HG02970 (cell line): ENCODE measurements around the gene KCNMA1.

Experiments
- ATAC-seq: cut with Tn5 transposase; IDR thresholded peaks from one replicate; pipeline ENCODE4 v1.9.1; 2021; ENCODE audit warnings: mild to moderate bottlenecking, moderate library complexity, moderate number of reproducible peaks; ENCODE audit not compliant: unreplicated experiment, low FRiP score

KCNMA1 gene

DNA sequence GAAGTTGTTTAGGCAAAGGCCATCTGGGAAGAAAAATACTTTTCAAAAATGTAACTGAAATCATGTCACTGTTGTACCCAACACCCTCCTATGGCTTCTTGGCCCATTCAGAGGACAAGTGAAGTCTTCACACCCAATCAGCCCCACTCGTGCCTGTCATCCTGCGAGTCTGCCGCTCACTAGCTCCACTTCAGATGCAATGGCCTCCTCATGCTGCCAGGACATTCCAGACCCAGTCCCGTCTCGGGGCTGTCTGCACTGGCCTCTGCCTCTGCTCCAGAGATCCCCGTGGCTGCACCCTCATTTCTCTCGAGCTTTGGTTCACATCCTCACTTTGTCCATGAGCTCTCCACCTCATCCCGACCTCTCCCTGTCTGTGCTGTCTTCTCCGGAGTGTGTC, 227.1 kb downstream of the KCNMA1 start:
- ATAC-seq, result no peak

DNA sequence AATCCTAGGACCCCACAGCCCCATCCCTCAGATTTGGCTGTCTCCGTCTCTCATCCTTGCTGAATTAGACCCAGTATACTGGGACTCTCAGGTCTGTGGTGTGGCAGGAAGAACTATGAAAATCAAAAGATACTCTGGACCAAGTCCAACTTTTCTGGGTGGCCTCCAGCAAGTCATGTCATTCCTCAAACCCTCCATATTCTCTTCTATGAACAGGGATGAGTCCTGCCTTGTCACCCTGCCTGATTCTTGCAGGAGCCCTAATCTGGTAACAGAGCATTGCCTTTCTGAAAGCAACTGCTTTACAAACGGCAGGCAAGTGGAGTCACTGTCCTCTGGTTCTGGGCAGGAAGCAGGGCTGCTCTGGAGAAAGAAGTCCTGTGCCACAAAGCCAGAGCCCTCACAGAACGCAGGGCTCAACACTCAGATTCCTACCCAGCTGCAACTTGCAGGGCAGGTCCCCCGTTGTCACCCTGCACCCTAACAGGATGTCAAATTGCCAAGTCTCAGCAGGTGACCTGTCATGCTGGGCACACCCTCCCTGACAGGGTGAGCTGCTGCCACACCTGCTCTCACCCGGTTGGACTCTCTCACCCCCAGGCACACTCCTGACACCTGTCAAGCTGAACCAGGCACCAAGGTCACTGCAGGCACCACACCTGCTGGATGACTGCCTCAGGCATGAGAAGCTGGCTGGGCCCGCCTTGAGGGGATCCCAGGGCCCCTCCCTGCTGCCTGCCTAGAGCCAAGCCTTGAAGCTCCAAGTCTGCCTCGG, 227.7 kb downstream of the KCNMA1 start:
- no peak for ATAC-seq

DNA sequence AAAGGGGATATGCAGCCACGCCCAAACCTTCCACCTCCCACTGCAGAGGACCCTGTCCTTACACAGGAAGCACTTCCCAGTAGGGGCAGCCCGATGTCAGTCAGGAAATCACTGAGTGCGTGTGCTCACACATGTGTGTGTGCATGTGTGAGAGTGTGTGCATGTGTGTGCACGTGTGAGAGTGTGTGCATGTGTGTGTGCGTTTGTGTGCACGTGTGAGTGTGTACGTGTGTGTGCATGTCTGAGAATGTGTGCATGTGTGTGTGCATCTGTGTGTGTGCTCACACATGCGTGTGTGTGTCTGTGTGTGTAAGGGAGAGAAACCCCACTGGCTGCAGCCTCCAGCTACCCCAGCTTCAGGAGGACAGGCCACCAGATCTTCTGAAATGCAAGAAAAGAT, 229.3 kb downstream of the KCNMA1 start:
- ATAC-seq, result no peak

DNA sequence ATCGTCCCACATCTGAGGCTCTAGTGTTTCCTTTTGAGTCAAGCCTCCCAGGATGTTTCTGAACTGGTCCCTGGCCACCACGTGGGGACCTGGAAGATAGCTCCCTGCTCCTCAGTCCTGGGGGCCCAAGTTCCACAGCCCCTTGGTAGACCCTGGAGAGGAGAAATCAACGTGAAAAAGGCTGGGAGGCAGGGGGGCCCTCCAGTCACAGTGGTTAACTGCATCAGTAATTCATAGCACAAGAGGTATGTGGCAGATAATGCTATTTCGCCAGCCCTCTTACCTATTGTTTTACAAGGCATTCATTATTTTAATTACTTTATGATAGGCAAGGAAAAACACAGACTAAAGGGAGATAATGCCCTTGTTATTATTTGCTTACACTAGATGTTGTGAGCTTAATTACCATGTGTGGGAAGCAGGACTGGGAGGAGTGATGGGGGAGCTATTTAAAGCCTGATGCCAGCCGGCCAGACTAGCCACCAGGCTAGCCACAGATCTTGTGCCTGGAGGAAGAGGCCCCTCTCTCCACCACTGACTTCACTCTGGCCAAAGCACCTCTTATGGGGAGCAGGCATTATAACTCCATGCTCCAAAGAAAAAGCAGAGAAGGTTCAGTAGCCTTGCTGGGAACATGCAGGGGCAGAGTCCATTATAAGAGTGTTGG, 230.7 kb downstream of the KCNMA1 start:
- no peak for ATAC-seq

DNA sequence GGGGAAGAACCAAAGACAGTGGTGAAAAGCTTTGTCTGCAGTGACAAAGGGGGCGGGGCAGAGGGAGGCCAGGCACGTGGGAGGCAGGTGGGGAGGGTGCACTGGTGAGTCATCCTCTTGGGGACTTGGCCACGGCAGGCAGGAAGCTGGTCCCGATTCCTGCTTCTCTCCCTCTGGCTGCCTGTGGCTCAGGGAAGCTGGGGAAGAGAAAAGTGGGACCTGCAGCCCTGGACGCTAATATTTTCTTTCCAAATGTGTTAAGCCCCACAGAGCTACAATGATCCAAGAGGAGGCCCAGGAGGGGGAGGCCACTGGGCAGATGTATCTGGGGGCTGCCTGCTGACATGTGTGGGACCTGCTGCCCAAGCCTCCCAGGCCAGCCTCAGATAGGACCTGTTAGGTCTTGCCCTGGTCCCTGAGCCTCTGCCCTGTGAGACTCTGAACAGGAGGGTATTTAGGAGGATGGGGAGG, 231.8 kb downstream of the KCNMA1 start:
- ATAC-seq, result no peak

DNA sequence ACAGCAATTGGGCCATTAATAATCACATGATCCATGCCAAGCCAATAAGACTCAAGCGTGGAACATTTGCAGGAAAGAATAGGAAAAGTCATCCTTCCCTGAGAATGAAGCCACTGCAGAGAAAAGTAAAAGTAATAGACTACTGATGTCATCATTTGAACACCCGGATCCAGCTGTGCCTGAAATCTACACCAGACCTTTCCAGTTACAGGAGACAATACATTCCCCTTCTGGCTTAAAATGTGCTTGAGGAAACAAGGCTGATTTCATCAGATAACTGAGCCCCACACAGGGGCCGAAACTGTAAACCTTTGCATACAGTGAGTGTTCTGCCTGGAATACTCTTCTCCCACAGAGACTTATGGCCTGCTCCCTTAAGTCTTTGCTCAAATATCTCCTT, 232.8 kb downstream of the KCNMA1 start:
- ATAC-seq, result no peak

DNA sequence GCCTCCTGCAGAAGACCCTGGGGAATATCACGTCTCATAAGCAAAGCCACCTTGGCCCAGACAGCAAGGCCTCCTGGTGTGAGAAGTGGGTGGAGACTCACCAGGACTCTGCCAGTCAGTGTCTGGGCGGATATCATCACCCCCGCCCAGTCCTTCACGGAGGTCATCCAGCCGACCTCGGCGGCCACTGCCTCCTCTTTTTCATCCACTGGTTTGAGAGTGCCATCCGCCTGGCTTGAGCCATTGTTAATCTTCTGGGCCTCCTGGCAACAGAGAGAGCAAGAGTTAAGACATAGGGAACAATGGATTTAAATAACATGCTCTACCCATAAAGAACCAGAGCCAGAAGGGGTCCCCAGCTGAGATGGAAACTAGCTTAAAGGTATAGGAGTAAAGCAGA, 233.8 kb downstream of the KCNMA1 start:
- no peak for ATAC-seq

DNA sequence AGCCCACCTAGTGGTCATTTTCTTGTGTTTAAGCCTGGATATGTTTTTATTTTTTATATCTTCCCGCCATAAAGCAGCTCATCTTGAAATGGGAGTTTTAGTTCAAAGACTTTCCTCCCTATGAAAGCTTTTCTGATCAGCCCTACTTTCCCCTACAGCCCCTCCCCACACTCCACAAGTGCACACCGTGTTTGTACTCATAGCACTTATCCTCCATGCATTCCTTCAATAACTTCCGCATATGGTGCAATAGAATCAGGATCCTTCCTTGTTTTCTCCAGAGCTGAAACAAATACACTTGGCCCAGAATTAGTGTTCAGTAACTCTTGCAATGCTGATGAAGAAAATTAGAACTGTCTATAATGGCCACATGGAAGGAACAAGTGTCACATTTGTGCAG, 235.9 kb downstream of the KCNMA1 start:
- ATAC-seq, result no peak

DNA sequence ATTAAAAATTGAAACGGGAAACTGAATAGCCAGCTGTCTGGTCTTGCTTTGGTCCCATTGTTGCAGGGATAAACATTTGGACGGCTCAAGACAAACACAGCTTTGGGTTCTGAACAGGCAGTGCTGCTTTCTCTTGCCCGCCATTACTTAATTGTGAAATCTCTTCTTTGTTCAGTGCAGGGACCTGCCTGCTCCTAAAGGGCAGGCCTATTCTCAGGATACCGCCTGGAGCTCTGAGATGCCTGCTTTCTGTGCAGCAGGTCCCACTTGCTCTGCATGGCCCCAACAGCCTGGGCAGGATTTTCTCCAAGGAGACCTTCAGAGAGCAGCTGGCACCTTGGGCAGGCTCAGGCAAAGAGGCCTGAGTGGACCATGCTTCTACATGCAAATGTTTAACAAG, 237.6 kb downstream of the KCNMA1 start:
- no peak for ATAC-seq

DNA sequence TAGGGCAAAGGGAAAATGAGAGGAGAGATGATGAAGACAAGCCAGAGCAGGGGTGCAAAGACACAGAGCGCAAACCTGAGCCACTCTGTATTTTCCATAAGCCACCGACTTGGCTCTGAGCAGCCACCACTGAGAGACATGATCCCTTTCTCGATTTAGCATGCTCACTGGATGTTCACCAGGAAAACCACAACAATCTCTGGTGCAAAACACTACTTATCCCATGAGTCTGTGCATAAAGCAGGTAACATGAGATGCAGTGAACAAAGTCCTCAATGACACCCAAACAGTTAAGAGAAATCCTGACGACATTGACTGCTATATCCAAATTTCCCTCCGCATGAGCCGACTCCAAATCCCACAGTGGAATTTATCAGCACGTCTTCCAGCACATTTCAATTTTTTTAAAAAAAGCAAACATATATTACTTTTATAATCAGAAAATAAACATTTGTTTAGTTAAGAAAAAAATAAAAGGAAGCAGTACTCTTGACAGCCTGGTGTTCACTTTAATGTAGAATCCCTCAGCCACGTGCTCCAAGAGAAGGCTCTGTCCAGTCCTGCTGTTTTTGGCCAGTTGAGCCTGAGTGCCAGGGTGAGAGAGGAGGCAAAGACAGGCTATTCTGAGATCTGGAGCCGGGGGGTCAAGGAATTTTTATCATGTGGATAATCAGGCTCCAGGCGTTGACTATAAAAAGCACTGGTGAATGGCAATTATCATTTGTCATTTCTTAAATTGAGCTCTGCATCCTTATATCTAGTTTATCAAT, 238.4 kb downstream of the KCNMA1 start:
- no peak for ATAC-seq

DNA sequence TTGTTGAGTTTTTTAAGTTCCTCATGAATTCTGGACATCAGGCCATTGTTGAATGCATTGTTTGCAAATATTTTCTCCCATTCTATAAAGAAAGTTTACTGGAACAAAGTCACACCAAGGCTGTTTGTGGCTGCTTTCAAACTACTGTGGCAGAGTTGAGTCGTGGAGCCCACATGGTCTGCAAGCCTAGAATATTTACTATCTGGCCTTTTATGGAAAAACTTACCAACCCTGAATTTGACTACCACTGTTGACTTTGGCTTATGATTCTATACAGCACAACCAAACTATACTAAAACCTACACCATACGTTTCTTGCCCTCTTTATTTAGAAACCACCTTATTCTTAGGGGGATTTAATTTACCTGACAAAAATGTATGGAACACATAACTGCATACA, 239.1 kb downstream of the KCNMA1 start:
- ATAC-seq, result no peak

DNA sequence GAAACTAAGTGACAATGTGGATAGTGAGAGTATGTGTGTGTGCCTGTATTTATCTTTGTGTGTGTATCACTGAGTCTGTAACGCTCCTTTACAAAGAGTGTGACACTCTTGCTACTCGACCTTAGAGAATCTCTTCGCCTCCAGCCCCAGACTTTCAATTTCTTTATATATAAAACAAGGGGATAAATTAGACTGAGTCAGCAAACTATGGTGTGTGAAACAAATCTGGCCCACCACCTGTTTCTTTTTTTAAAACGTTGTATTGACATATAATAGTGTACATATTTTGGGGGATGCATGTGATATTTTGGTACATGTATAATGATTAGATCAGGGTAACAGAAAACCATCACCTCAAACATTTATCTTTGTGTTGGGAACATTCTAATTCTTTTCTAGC, 240.5 kb downstream of the KCNMA1 start:
- ATAC-seq, result no peak

DNA sequence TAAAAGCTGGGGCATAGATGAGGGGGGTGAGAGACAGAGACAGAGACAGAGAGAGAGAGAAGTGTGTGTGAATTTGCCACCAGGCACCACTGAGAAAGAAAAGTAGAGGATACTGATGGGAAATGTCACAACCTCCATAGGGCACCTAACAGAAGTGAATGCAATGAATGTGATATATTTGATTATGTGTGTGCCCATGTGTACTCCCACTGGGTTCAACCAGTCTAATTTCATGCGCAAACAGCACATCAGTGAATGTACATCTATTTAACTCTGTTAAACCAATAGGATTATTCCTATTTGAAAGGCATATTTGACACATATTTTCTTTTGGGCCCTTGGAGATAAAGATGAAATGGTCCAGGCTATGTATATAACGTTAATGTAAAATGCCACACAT, 241.3 kb downstream of the KCNMA1 start:
- no peak for ATAC-seq

DNA sequence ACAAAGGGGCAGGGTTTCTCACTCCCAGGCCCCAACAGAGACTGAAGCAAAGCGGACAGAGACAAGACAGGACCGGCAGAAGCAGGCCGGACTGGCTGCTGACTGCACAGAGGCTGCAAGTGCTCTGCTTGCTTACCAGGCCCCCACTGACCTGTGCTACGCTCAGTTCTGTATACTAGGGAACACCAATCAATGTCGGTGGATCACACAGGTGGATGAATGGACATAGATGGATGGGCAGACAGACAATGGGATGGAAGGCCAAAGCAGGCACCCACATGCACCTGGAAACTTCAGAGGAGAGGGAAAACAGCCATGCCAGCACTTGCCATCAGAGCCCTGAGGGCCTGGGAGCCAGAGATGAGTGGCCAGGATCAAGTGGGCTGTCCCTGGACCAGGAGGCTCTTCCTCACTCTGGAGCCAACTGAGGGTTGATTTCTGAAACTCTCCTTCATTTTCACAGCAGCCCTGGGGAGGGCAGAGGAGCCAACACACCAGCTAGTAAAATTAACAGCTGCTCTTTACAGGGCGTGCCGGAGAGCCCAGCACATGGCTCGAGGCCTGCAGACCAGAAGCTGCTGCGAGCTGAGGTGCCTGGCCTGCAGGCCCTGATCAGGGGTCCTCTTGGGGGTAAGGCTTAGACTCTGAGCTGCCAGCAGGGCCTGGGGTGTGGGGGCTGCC, 243.6 kb downstream of the KCNMA1 start:
- no peak for ATAC-seq

DNA sequence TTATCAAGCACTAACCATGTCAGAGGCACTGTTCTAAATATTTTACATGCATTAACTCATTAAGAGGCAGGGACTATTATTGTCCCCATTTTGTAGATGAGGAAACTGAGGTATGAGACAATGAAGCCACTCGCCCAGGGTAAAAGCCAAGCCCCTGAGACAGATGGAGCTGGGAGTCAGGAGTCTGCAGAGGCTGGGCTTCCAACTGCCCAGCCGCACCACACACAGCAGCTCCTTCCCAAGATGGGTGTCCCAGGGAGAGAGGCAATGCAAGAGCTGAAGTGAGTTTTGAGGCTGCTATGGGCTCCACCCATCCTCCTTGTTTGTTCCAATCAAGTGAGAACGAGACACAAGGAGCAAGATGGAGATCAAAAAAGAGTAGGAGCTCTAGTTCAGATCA, 244.2 kb downstream of the KCNMA1 start:
- ATAC-seq, result no peak

DNA sequence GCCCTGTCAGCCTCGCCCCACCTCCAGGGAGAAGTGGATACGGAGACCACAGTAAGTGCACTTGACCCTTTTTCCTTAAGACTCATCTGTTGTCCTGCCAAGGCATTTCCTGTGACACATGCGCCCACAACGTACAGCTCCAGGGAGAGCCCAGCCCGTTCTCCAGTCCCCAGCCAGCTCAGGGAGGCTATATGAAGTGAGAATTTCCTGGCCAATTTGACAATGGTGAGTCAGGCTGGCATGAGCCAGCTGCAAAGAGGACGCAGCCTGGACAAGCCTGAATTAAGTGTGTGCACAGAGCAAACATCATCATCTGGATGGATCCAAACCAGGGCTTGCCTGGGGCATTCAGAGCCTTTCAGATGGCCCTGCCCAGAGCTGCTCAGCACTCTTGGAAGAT, 244.8 kb downstream of the KCNMA1 start:
- no peak for ATAC-seq

DNA sequence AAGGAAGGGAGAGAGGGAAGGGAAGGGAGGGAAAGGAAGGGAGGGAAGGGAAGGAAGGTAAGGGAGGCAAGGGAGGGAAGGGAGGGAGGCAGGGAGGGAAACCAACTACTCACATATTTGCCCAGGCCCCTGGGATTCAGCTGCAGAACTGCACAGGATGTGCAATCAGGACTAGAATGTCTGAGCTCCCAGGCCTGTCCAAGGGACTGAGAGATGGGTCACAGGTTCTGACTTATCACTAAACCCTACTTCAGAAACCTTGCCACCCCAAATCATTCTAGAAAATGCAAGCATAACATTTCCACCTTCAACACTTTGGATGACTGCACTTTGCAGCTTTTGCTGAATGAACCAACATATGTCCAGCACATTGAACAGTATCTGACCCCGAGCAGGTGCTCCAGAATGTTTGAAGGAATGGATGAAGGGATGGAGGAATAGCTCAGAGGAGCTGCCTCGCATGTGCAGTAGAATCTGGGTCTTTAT, 245.3 kb downstream of the KCNMA1 start:
- ATAC-seq, result no peak

DNA sequence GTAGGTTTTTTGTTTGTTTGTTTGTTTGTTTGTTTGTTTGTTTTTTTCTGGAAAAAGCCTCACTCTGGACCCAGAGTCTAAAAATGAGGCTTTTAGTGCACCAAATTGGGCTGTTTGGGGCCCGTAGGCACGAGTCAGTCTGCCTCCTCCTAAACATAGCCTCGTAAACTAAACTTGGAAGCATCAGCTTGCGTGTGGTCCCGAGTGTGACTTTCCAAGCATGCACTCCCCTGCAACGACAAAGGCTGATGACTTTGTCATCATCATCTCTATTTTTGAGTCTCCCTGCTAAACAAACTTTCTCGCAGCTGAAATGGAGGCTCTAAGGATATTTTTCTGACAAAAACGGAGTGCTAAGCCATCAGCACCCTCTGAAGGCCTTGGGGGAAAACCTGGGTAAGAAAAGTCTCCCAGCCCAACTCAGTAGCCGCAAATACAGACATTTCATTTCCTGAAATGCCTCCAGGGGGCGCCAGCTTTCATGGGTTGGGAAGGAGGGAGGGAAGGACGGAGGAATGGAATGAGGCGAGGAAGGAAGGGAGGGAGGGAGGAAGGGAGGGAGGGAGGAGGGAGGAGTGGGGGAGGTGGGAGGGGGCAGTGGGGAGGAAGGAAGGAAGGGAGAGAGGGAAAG, 245.9 kb downstream of the KCNMA1 start:
- no peak for ATAC-seq

DNA sequence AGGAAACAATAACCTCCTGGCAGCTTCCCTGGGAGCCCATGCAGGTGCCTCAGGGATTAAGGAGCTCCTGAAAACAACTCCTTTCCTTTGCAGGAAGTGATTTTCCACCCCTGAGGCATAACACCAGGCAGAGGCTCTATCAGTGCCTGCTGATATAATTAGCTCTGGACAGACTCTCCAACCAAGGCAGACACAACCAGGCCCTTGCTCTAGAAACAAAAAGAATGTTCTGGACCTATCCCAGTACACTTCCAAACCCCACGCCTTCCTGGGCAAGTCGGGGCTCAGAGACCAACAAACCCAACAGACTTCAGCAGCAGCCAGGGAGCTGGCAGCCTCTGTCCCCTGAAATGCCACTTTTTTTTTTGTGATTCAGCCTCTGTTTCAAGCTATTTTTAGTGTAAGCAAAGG, 247.1 kb downstream of the KCNMA1 start:
- no peak for ATAC-seq

DNA sequence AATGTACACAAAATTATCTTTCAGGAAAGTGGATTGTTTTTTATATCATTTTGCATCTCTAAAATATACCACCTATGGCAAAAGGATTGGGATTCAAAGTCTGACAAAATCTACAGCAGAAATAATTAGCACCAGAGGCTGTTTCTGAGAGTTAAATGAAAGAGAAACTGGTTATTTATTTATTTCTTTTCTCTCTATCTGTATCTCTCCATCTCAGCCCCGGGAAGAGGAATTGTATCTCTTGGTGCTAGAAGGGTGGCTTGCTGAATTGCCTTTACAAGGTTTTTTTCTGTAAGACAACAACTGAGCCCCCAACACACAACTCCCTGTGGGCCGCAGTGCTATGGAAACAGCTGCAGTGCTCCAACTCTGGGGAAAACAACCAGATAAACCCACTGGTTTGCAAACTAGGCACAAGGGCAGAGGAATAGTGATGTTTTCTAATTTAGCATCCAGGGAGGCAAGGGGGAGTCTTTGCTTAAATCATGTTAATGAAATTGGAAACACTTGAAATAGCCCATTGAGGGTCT, 249.0 kb downstream of the KCNMA1 start:
- ATAC-seq, result no peak
